Measurements from ENCODE around the gene TTC24.

- no peak for TF ChIP-seq POLR2A (IDR thresholded peaks at IDR 0.05)
- TF ChIP-seq POLR2AphosphoS5 (IDR thresholded peaks at IDR 0.05) = no peak
- TF ChIP-seq EP300 (IDR thresholded peaks at IDR 0.05) = no peak
Measured at GRCh38 chr1:156578055-156578454, 1.5 kb upstream of the TTC24 start.

Data from upper lobe of left lung (tissue), 4 donors.